Liver (tissue), 9 donors: ENCODE data around the gene OSGIN1. TPM values are rescaled to one million over a fixed set of nuclear protein-coding genes. Genes with fewer than 3 reads are reported as not detected.

Experiments used
- DNase-seq: peaks from one replicate; pipeline ENCODE4 v3.0.0-alpha.2; 2017; ENCODE audit warnings: low spot score
- H3K27ac ChIP-seq, 2 donors: one replicate each; pipeline ENCODE4 v1.7.0; 2013; ENCODE audit warnings: inconsistent platforms in 2 of 2, low read length in 2 of 2, control low read depth in 1 of 2, low read depth in 1 of 2, mild to moderate bottlenecking in 1 of 2
- H3K27me3 ChIP-seq, 4 donors: one replicate each; pipeline versions ENCODE4 v1.6.1 to v1.7.0; 2013; ENCODE audit warnings: low read length in 3 of 4, inconsistent platforms in 1 of 4, mild to moderate bottlenecking in 1 of 4, moderate library complexity in 1 of 4; ENCODE audit not compliant: control insufficient read depth in 4 of 4, insufficient read depth in 4 of 4
- H3K36me3 ChIP-seq, 4 donors: one replicate each; pipeline versions ENCODE4 v1.6.1 to v1.7.0; 2013; ENCODE audit warnings: low read length in 3 of 4, mild to moderate bottlenecking in 3 of 4, low read depth in 1 of 4, moderate library complexity in 1 of 4; ENCODE audit not compliant: control insufficient read depth in 4 of 4, insufficient read depth in 3 of 4
- H3K4me1 ChIP-seq, 4 donors: one replicate each; pipeline versions ENCODE4 v1.6.1 to v1.7.0; 2013; ENCODE audit warnings: low read length in 3 of 4, mild to moderate bottlenecking in 3 of 4, moderate library complexity in 1 of 4; ENCODE audit not compliant: control insufficient read depth in 4 of 4, insufficient read depth in 4 of 4
- H3K4me3 ChIP-seq, 3 donors: one replicate each; pipeline versions ENCODE4 v1.6.1 to v1.7.0; 2013; ENCODE audit warnings: low read length in 3 of 3, control low read depth in 1 of 3, low read depth in 1 of 3, mild to moderate bottlenecking in 1 of 3
- H3K9ac ChIP-seq, 2 donors: one replicate each; pipeline ENCODE4 v1.7.0; 2013; ENCODE audit warnings: low read length in 2 of 2, mild to moderate bottlenecking in 2 of 2, moderate library complexity in 2 of 2, control low read depth in 1 of 2, low read depth in 1 of 2
- H3K9me3 ChIP-seq, 4 donors: one replicate each; pipeline versions ENCODE4 v1.6.1 to v1.7.0; 2013; ENCODE audit warnings: low read length in 3 of 4; ENCODE audit not compliant: control insufficient read depth in 4 of 4
- ATF3 ChIP-seq: IDR thresholded peaks from 2 replicates; pipeline ENCODE4 v1.6.1; 2016; ENCODE audit warnings: antibody characterized with exemption
- CTCF ChIP-seq: fragments of 150-350 bp; IDR thresholded peaks from 2 replicates; pipeline ENCODE4 v1.5.1; 2017; ENCODE audit warnings: improper control_type of control experiment, low read depth, low read length; ENCODE audit not compliant: missing input control
- EGR1 ChIP-seq, 2 donors: IDR thresholded peaks; 2 replicates each; pipeline ENCODE4 v1.6.1; 2016 to 2018; ENCODE audit warnings: antibody characterized with exemption in 2 of 2, low read depth in 2 of 2
- FOXA1 ChIP-seq: IDR thresholded peaks from 2 replicates; pipeline ENCODE4 v1.6.1; 2016; ENCODE audit warnings: antibody characterized with exemption
- FOXA2 ChIP-seq: IDR thresholded peaks from 2 replicates; pipeline ENCODE4 v1.6.1; 2016; ENCODE audit warnings: antibody characterized with exemption
- GABPA ChIP-seq, 2 donors: IDR thresholded peaks in 1 of 2; conservative IDR thresholded peaks in 1 of 2; 2 replicates each; pipeline ENCODE4 v1.6.1; 2016; ENCODE audit warnings: antibody characterized with exemption in 2 of 2, mild to moderate bottlenecking in 1 of 2, moderate library complexity in 1 of 2
- HNF4A ChIP-seq, 2 donors: conservative IDR thresholded peaks; 2 replicates each; pipeline ENCODE4 v1.6.1; 2016; ENCODE audit warnings: antibody characterized with exemption in 2 of 2, mild to moderate bottlenecking in 2 of 2
- HNF4G ChIP-seq: IDR thresholded peaks from 2 replicates; pipeline ENCODE4 v1.6.1; 2016; ENCODE audit warnings: antibody characterized with exemption
- JUND ChIP-seq, 2 donors: IDR thresholded peaks; 2 replicates each; pipeline ENCODE4 v1.6.1; 2016; ENCODE audit warnings: antibody characterized with exemption in 2 of 2
- MAX ChIP-seq: IDR thresholded peaks from 2 replicates; pipeline ENCODE4 v1.6.1; 2016; ENCODE audit warnings: antibody characterized with exemption
- NR2F2 ChIP-seq: IDR thresholded peaks from 2 replicates; pipeline ENCODE4 v1.6.1; 2016; ENCODE audit warnings: antibody characterized with exemption
- RAD21 ChIP-seq, 2 donors: IDR thresholded peaks; 2 replicates each; pipeline ENCODE4 v1.6.1; 2016; ENCODE audit warnings: antibody characterized with exemption in 2 of 2, mild to moderate bottlenecking in 2 of 2
- REST ChIP-seq: IDR thresholded peaks from 2 replicates; pipeline ENCODE4 v1.6.1; 2016; ENCODE audit warnings: antibody characterized with exemption, mild to moderate bottlenecking
- RXRA ChIP-seq, 2 donors: IDR thresholded peaks; 2 replicates each; pipeline ENCODE4 v1.6.1; 2017 to 2018; ENCODE audit warnings: antibody characterized with exemption in 2 of 2, mild to moderate bottlenecking in 1 of 2
- SP1 ChIP-seq: IDR thresholded peaks from 2 replicates; pipeline ENCODE4 v1.6.1; 2018; ENCODE audit warnings: antibody characterized with exemption, mild to moderate bottlenecking
- TAF1 ChIP-seq: conservative IDR thresholded peaks from 2 replicates; pipeline ENCODE4 v1.6.1; 2016; ENCODE audit warnings: antibody characterized with exemption, mild to moderate bottlenecking
- YY1 ChIP-seq: IDR thresholded peaks from 2 replicates; pipeline ENCODE4 v1.6.1; 2016; ENCODE audit warnings: antibody characterized with exemption, mild to moderate bottlenecking
- ZBTB33 ChIP-seq: IDR thresholded peaks from 2 replicates; pipeline ENCODE4 v1.6.1; 2016; ENCODE audit warnings: antibody characterized with exemption
- WGBS: extraction: QIAGEN DNeasy Blood & Tissue Kit; methylation state at CpG from one replicate; pipeline ENCODE4 v1.1.7; 2013; 5-methylcytosine and 5-hydroxymethylcytosine counted together
- polyA plus RNA-seq, 2 donors: library from polyadenylated mRNA; stranded (reverse) in 1 of 2; unstranded in 1 of 2; fragments of 200-250 nt in 1 of 2; fragments of >200 nt in 1 of 2; fragmentation: Nextera tagmentation in 1 of 2; extraction: Ambion mirVana in 1 of 2; gene quantifications; one replicate each; pipeline versions ENCODE4 v1.2.1 to v1.2.3, GENCODE V29; 2013 to 2015
- total RNA-seq, 2 donors: library from RNA; depleted of rRNA; stranded (reverse); fragments of >200 nt; gene quantifications; one replicate each; pipeline ENCODE4 v1.2.3, GENCODE V29; 2014
- donor health status: healthy.
- donor health status: healthy.
- donor health status: healthy.
- donor health status: healthy.
- donor health status: healthy.

OSGIN1 gene
- total and polyA plus RNA-seq, 4 donors = 7.1 to 90.4 (median 60.4) TPM

- H3K36me3 ChIP-seq = peaks cover 8 to 46% (median 35%) of the 10 kb centered on the region in 4 donors
- no peaks in the 10 kb centered on the region for H3K27me3 ChIP-seq
- TF ChIP-seq TAF1 (no peak), RXRA (IDR thresholded peaks at IDR 0.05) (no peak), RAD21 (IDR thresholded peaks at IDR 0.05) (no peak), CTCF (no peak), REST (no peak), MAX (no peak), FOXA2 (no peak), FOXA1 (no peak), HNF4G (no peak), ZBTB33 (no peak), YY1 (no peak), JUND (IDR thresholded peaks at IDR 0.05) (no peak), HNF4A (conservative IDR thresholded peaks at IDR 0.05) (no peak), ATF3 (no peak), GABPA (IDR thresholded peaks at IDR 0.05 in 1 of 2, conservative IDR thresholded peaks at IDR 0.05 in 1 of 2) (no peak), NR2F2 (no peak), SP1 (no peak), EGR1 (IDR thresholded peaks at IDR 0.05; ENCODE audit: low read depth in 2 of 2) (no peak)
- no peak overlapping the region for H3K9ac ChIP-seq
- DNase-seq = no peak
- WGBS = 81% methylated on average over 13 of the region's 13 CpGs
- no peak overlapping the region for H3K4me3 ChIP-seq
- peaks cover 0 to 5% (median 0%) of the 10 kb centered on the region in 4 donors for H3K4me1 ChIP-seq
- no peak overlapping the region for H3K27ac ChIP-seq
- H3K9me3 ChIP-seq = no peaks in the 10 kb centered on the region
Measured at GRCh38 chr16:83966153-83966696, 13.2 kb downstream of the OSGIN1 start.
